Measurements from ENCODE around the gene PANK1.

The PANK1 gene

DNA sequence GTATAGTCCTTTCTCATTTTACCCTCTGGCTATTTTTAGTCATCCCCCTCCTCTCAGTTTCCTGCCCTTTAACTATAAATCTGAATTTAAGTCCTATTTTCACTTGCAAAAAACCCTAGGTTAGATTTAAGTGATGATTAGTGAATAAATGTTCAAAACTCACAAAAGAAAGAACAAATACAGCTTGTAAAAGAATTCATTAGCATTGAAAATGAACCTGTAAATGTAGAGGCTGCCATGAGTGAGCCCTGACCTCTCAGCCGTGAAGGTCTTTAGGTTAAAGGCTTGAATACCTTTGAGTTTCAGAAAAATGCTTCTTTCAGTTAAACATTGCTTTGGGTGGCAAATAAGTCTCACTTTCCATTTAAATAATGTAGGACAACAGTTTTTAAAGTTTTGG, 107.7 kb downstream of the PANK1 start:
- TF ChIP-seq ZNF70 (CRISPR knock-in tag; IDR thresholded peaks at IDR 0.05) (no peak), CSRNP3 (CRISPR knock-in tag; IDR thresholded peaks at IDR 0.05) (no peak), SNAI2 (CRISPR knock-in tag; IDR thresholded peaks at IDR 0.05) (no peak), ISL1 (CRISPR knock-in tag; IDR thresholded peaks at IDR 0.05) (no peak), TSHZ2 (CRISPR knock-in tag; IDR thresholded peaks at IDR 0.05) (no peak), ZFP3 (CRISPR knock-in tag; IDR thresholded peaks at IDR 0.05) (no peak), ZC3H10 (CRISPR knock-in tag; IDR thresholded peaks at IDR 0.05) (no peak), ZFP30 (CRISPR knock-in tag; IDR thresholded peaks at IDR 0.05) (no peak), ARNTL (CRISPR knock-in tag; IDR thresholded peaks at IDR 0.05; ENCODE audit: borderline replicate concordance, low read depth) (no peak), TOX (CRISPR knock-in tag; IDR thresholded peaks at IDR 0.05; ENCODE audit: borderline replicate concordance) (no peak), BACH2 (CRISPR knock-in tag; IDR thresholded peaks at IDR 0.05; ENCODE audit: borderline replicate concordance) (no peak), TCF4 (CRISPR knock-in tag; IDR thresholded peaks at IDR 0.05; ENCODE audit: borderline replicate concordance) (no peak), PPARA (CRISPR knock-in tag; IDR thresholded peaks at IDR 0.05; ENCODE audit: borderline replicate concordance) (no peak)
- TF ChIP-seq, protein P1, sequence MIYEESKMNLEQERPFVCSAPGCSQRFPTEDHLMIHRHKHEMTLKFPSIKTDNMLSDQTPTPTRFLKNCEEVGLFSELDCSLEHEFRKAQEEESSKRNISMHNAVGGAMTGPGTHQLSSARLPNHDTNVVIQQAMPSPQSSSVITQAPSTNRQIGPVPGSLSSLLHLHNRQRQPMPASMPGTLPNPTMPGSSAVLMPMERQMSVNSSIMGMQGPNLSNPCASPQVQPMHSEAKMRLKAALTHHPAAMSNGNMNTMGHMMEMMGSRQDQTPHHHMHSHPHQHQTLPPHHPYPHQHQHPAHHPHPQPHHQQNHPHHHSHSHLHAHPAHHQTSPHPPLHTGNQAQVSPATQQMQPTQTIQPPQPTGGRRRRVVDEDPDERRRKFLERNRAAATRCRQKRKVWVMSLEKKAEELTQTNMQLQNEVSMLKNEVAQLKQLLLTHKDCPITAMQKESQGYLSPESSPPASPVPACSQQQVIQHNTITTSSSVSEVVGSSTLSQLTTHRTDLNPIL (CRISPR knock-in tag; IDR thresholded peaks at IDR 0.05; ENCODE audit: low read depth) = no peak
- no peak for ATAC-seq

GRCh38 chr10:89536013-89536354, 109.1 kb downstream of the PANK1 start:
- ATAC-seq = no peak
- TF ChIP-seq ZNF8 (CRISPR knock-in tag; IDR thresholded peaks at IDR 0.05) (no peak), TCF4 (CRISPR knock-in tag; IDR thresholded peaks at IDR 0.05; ENCODE audit: borderline replicate concordance) (no peak), ZFP3 (CRISPR knock-in tag; IDR thresholded peaks at IDR 0.05) (no peak), TSHZ2 (CRISPR knock-in tag; IDR thresholded peaks at IDR 0.05) (no peak), SNAI2 (CRISPR knock-in tag; IDR thresholded peaks at IDR 0.05) (no peak), ESRRG (CRISPR knock-in tag; IDR thresholded peaks at IDR 0.05) (no peak), ISL1 (CRISPR knock-in tag; IDR thresholded peaks at IDR 0.05) (no peak), ZFP30 (CRISPR knock-in tag; IDR thresholded peaks at IDR 0.05) (no peak), ZNF565 (CRISPR knock-in tag; conservative IDR thresholded peaks at IDR 0.05; ENCODE audit: low read depth) (no peak), CSDC2 (CRISPR knock-in tag; IDR thresholded peaks at IDR 0.05) (no peak), ZNF70 (CRISPR knock-in tag; IDR thresholded peaks at IDR 0.05) (no peak), OSR1 (CRISPR knock-in tag; IDR thresholded peaks at IDR 0.05) (no peak), TOX (CRISPR knock-in tag; IDR thresholded peaks at IDR 0.05; ENCODE audit: borderline replicate concordance) (no peak), ZC3H10 (CRISPR knock-in tag; IDR thresholded peaks at IDR 0.05) (no peak), ARNTL (CRISPR knock-in tag; IDR thresholded peaks at IDR 0.05; ENCODE audit: borderline replicate concordance, low read depth) (no peak), GLIS3 (CRISPR knock-in tag; IDR thresholded peaks at IDR 0.05) (no peak), CSRNP3 (CRISPR knock-in tag; IDR thresholded peaks at IDR 0.05) (no peak)
- TF ChIP-seq, protein P1 (CRISPR knock-in tag; IDR thresholded peaks at IDR 0.05; ENCODE audit: low read depth) = no peak

All from SK-N-SH treated with all-trans-retinoic acid at 6 μM for 48 hours (cell line).